OCI-LY1 (cell line): Measurements from ENCODE around the gene ATF7IP.

Source experiments
- H2AFZ ChIP-seq: fragments of 200-600 bp; sonication (generic), shearing (Covaris generic); 2 replicates; pipeline ENCODE4 v1.6.0; 2014; ENCODE audit warnings: antibody characterized with exemption, mild to moderate bottlenecking, low read length
- H3F3A ChIP-seq: fragments of 200-600 bp; sonication (generic), shearing (Covaris generic); 2 replicates; pipeline ENCODE4 v1.6.0; 2014; ENCODE audit warnings: mild to moderate bottlenecking, antibody characterized with exemption, low read length, moderate library complexity; ENCODE audit not compliant: insufficient read depth
- H3K27ac ChIP-seq: fragments of 200-600 bp; sonication (generic); 2 replicates; pipeline ENCODE4 v1.5.1; 2014; ENCODE audit warnings: low read length, mixed run types, mild to moderate bottlenecking, low read depth; ENCODE audit not compliant: poor library complexity, severe bottlenecking
- H3K27me3 ChIP-seq: fragments of 200-600 bp; sonication (generic); 2 replicates; pipeline ENCODE4 v1.6.0; 2014; ENCODE audit warnings: antibody characterized with exemption, mild to moderate bottlenecking, low read length, moderate library complexity; ENCODE audit not compliant: insufficient read depth
- H3K36me3 ChIP-seq: fragments of 200-600 bp; sonication (generic); 2 replicates; pipeline ENCODE4 v1.6.1; 2014; ENCODE audit warnings: mild to moderate bottlenecking, antibody characterized with exemption, low read length, moderate library complexity, mixed read lengths; ENCODE audit not compliant: insufficient read depth
- H3K4me1 ChIP-seq: fragments of 200-600 bp; sonication (generic); 2 replicates; pipeline ENCODE4 v1.5.1; 2014; ENCODE audit warnings: mild to moderate bottlenecking, low read length, moderate library complexity; ENCODE audit not compliant: insufficient read depth, severe bottlenecking
- H3K4me2 ChIP-seq: fragments of 200-600 bp; sonication (generic), shearing (Covaris generic); 2 replicates; pipeline ENCODE4 v1.6.1; 2014; ENCODE audit warnings: low read length
- H3K4me3 ChIP-seq: fragments of 200-600 bp; sonication (generic); 2 replicates; pipeline ENCODE4 v1.5.1; 2014; ENCODE audit warnings: low read length, low read depth, mild to moderate bottlenecking, mixed read lengths; ENCODE audit not compliant: poor library complexity, severe bottlenecking
- H3K79me2 ChIP-seq: fragments of 200-600 bp; shearing (Covaris generic); 2 replicates; pipeline ENCODE4 v1.6.1; 2016; ENCODE audit warnings: mixed run types, low read length, mixed read lengths; ENCODE audit not compliant: insufficient read depth
- H3K9ac ChIP-seq: fragments of 200-600 bp; sonication (generic), shearing (Covaris generic); 2 replicates; pipeline ENCODE4 v1.6.1; 2014; ENCODE audit warnings: mild to moderate bottlenecking, low read length, mixed read lengths
- H3K9me2 ChIP-seq: fragments of 200-600 bp; sonication (generic), shearing (Covaris generic); 2 replicates; pipeline ENCODE4 v1.6.1; 2014; ENCODE audit warnings: low read depth, mild to moderate bottlenecking, low read length, mixed read lengths
- H3K9me3 ChIP-seq: fragments of 200-600 bp; shearing (Covaris generic); 2 replicates; pipeline ENCODE4 v1.6.1; 2014; ENCODE audit warnings: low read length, mixed read lengths
- H4K20me1 ChIP-seq: fragments of 200-600 bp; sonication (generic), shearing (Covaris generic); 2 replicates; pipeline ENCODE4 v1.6.0; 2016; ENCODE audit warnings: mild to moderate bottlenecking, low read length; ENCODE audit not compliant: insufficient read depth
- EZH2 ChIP-seq: fragments of 200-600 bp; sonication (generic), shearing (Covaris generic); IDR thresholded peaks from 2 replicates; pipeline ENCODE4 v1.8.0; 2017; ENCODE audit warnings: borderline replicate concordance, mixed run types, mild to moderate bottlenecking, antibody characterized with exemption, low read length, moderate library complexity, mixed read lengths
- TF ChIP-seq, protein P1 (sequence below): fragments of 200-600 bp; sonication (generic), shearing (Covaris generic); IDR thresholded peaks from 2 replicates; pipeline ENCODE4 v1.5.1; 2017; ENCODE audit warnings: mild to moderate bottlenecking, antibody characterized with exemption, low read length, moderate library complexity, mixed read lengths

The ATF7IP gene

DNA sequence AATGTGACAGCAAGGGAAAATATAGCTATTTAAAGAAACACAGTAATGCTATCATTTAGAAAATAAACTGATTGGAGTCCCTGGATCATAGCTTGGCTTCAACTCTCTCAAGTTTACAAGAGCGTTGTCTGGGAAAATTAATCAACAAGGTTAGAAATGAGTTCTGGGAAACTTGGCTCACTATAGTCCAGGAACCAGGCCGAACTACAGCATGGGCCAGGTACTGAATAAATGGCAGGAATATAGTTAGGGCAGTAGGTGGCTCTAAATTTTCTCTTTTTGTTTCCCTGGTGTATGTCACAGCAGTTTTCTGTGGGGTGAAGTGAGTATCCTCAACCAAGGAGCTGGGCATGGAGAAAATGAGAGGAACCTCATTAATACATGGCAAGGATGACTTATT is 129.8 kb downstream of the ATF7IP start:
- Histone ChIP-seq H3K9me3 (no peaks in the 10 kb centered on the region), H3K9ac (no peak overlapping the region), H3K27me3 (no peaks in the 10 kb centered on the region), H3K4me1 (no peaks in the 10 kb centered on the region), H2AFZ (no peak overlapping the region), H3K27ac (no peak overlapping the region), H4K20me1 (no peaks in the 10 kb centered on the region), H3K4me2 (no peak overlapping the region), H3K9me2 (no peaks in the 10 kb centered on the region), H3K36me3 (peaks cover 63% of the 10 kb centered on the region), H3F3A (no peaks in the 10 kb centered on the region), H3K79me2 (no peaks in the 10 kb centered on the region), H3K4me3 (no peak overlapping the region)
- TF ChIP-seq EZH2: no peak
- TF ChIP-seq, protein P1, sequence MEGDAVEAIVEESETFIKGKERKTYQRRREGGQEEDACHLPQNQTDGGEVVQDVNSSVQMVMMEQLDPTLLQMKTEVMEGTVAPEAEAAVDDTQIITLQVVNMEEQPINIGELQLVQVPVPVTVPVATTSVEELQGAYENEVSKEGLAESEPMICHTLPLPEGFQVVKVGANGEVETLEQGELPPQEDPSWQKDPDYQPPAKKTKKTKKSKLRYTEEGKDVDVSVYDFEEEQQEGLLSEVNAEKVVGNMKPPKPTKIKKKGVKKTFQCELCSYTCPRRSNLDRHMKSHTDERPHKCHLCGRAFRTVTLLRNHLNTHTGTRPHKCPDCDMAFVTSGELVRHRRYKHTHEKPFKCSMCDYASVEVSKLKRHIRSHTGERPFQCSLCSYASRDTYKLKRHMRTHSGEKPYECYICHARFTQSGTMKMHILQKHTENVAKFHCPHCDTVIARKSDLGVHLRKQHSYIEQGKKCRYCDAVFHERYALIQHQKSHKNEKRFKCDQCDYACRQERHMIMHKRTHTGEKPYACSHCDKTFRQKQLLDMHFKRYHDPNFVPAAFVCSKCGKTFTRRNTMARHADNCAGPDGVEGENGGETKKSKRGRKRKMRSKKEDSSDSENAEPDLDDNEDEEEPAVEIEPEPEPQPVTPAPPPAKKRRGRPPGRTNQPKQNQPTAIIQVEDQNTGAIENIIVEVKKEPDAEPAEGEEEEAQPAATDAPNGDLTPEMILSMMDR: no peak

DNA sequence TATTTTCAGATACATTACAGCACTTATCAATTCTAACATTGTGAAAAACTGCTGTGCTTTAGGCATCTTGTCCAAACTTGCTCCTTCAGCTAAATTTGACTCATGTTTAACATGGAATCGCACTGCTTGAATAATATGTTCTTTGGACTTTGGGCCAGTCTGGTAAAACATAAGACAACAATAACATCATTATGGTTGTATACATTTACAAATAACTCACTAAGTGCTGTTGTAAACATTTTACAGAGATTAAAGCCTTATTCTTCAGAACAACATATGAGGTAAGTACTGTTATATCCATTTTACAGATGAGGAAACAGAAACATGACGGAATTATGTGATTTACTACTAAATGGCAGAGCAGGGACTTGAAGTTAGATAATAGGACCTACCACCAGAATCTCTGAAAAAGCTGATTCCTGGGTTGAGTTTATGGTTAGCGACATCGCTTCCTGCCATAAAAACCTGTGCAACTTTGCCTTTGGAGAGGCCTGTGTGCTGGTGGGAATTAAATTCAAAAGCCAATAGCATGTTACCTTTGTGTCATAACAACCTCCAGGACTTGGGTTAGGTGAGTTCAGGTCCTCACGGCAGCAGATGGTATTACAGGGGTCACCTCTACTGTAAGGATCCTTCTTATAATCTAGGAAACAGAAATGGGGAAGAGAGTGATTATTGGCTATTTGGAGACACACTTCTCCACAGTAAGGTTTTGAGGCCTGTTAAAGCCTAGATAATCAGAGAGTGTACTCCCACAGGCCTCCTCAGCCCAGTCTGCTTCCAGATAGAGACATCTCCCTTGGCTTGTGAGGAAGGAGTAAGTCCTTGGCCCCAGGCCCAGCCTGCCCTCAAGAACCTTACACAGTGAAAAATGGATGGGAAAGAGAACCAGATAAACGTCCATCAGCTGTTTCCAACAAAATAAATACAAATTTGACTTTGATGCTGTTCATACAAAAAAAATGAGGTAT is 140.4 kb downstream of the ATF7IP start:
- Histone ChIP-seq H2AFZ (no peak overlapping the region), H3K4me1 (no peaks in the 10 kb centered on the region), H3K4me2 (no peak overlapping the region), H3K36me3 (peaks cover 18% of the 10 kb centered on the region; the same call in 1 of the 2 replicates), H3K79me2 (no peaks in the 10 kb centered on the region), H3K27me3 (no peaks in the 10 kb centered on the region), H3K9ac (no peak overlapping the region), H3K9me2 (no peaks in the 10 kb centered on the region), H3F3A (no peaks in the 10 kb centered on the region), H3K27ac (no peak overlapping the region), H4K20me1 (no peaks in the 10 kb centered on the region), H3K4me3 (no peak overlapping the region), H3K9me3 (no peaks in the 10 kb centered on the region)
- no peak for TF ChIP-seq EZH2
- TF ChIP-seq, protein P1: no peak

DNA sequence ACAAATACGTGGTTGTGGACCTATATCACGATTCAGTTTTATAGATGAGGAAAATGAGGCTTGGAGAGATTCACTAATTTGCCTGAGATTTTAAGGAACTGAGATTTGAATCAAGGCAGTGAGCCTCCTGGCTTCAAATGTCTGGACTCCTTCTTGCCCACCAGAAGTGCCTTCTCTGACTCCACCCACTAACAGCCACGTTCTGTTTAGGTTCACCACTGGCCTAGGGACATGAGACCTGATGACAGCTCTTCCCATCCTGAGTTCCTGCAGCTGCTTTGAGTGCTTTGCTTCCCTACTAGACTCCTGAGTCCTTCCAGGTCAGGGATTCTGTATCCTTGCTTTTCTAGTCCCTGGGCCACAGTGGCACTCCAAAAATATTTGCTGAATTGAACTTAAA is 145.1 kb downstream of the ATF7IP start:
- Histone ChIP-seq H2AFZ (no peak overlapping the region), H3K4me1 (peaks cover 16% of the 10 kb centered on the region), H3K27ac (no peak overlapping the region), H3K79me2 (no peaks in the 10 kb centered on the region), H3K9ac (no peak overlapping the region), H3K36me3 (peaks cover 7% of the 10 kb centered on the region; the same call in 1 of the 2 replicates), H4K20me1 (no peaks in the 10 kb centered on the region), H3K9me3 (no peaks in the 10 kb centered on the region), H3F3A (no peaks in the 10 kb centered on the region), H3K4me3 (no peak overlapping the region), H3K27me3 (no peaks in the 10 kb centered on the region), H3K4me2 (no peak overlapping the region), H3K9me2 (no peaks in the 10 kb centered on the region)
- no peak for TF ChIP-seq EZH2
- TF ChIP-seq, protein P1: no peak
